Kidney (tissue), 14 donors: ENCODE measurements around the gene RIN2. TPM values are rescaled to one million over a fixed set of nuclear protein-coding genes. Genes with fewer than 3 reads are reported as not detected.

Experiments
- DNase-seq, 5 donors: peaks; one replicate each; pipeline ENCODE4 v3.0.0-alpha.2; 2013 to 2020
- FAIRE-seq: peaks from 2 replicates; lab custom pipeline; 2012; peaks lifted over from hg19 to GRCh38; lab: Jason Lieb, UNC
- H3K27ac ChIP-seq, 2 donors: one replicate each; pipeline ENCODE4 v1.7.0; 2013; ENCODE audit warnings: low read depth in 2 of 2, low read length in 2 of 2, inconsistent platforms in 1 of 2
- H3K27me3 ChIP-seq: one replicate; pipeline ENCODE4 v1.7.1; 2013; ENCODE audit warnings: low read length, inconsistent platforms; ENCODE audit not compliant: control insufficient read depth, insufficient read depth
- H3K36me3 ChIP-seq, 3 donors: one replicate each; pipeline versions ENCODE4 v1.7.0 to v1.7.1; 2013; ENCODE audit warnings: low read length in 3 of 3, control low read depth in 1 of 3, inconsistent platforms in 1 of 3; ENCODE audit not compliant: insufficient read depth in 3 of 3, control insufficient read depth in 2 of 3
- H3K4me1 ChIP-seq, 3 donors: one replicate each; pipeline versions ENCODE4 v1.7.0 to v1.7.1; 2013; ENCODE audit warnings: low read length in 3 of 3, inconsistent platforms in 1 of 3, low read depth in 1 of 3; ENCODE audit not compliant: control insufficient read depth in 2 of 3, insufficient read depth in 2 of 3
- H3K4me3 ChIP-seq, 3 donors: one replicate each; pipeline versions ENCODE4 v1.7.0 to v1.8.1; 2013; ENCODE audit warnings: low read length in 3 of 3, control low read depth in 1 of 3, inconsistent platforms in 1 of 3
- H3K9ac ChIP-seq, 3 donors: one replicate each; pipeline versions ENCODE4 v1.7.0 to v1.7.1; 2013; ENCODE audit warnings: low read length in 3 of 3, control low read depth in 1 of 3, inconsistent platforms in 1 of 3
- H3K9me3 ChIP-seq, 3 donors: one replicate each; pipeline versions ENCODE4 v1.7.0 to v1.7.1; 2013; ENCODE audit warnings: low read length in 3 of 3, control low read depth in 1 of 3, inconsistent platforms in 1 of 3; ENCODE audit not compliant: control insufficient read depth in 2 of 3, insufficient read depth in 1 of 3
- CTCF ChIP-seq: IDR thresholded peaks from 3 replicates; pipeline ENCODE4 v1.5.1; 2012; ENCODE audit warnings: mild to moderate bottlenecking, moderate library complexity, borderline replicate concordance; ENCODE audit not compliant: insufficient read depth; ENCODE audit errors: extremely low read depth
- intact Hi-C: fragments of 100-400 bp; cut with DNase I; formaldehyde crosslinking; loops from one replicate; pipeline ENCODE4 v1.11.1; 2022
- polyA plus RNA-seq: library from polyadenylated mRNA; stranded (reverse); fragments of 350-450 nt; fragmentation: Illumina TruSeq; extraction: RNeasy Lipid Tissue Mini Kit (QIAGEN cat#74804); gene quantifications from one replicate; pipeline ENCODE4 v1.2.3, GENCODE V29; 2014; ENCODE audit warnings: low read depth, low replicate concordance; ENCODE audit not compliant: insufficient read depth
- total RNA-seq: library from RNA; stranded (reverse); fragmentation: NEBNext Ultra II Directional; extraction: Animal tissue kit (Norgen Biotek cat#: 25700); gene quantifications from one replicate; pipeline ENCODE4 v1.2.1, GENCODE V29; 2021
- donor health status: control.
- donor health status: control.
- donor health status: control.
- donor health status: control.
- donor health status: control.
- donor health status: DM: yes; HTN: yes; CAD: no.
- donor health status: Normal renal cell carcinoma (clear cell type).

RIN2 gene
- total and polyA plus RNA-seq, 2 donors from 2014 or later: 20.2 to 109 TPM

- DNase-seq (peak in 1 of 5 donors; percentile 25), FAIRE-seq (no peak)
- H3K9ac ChIP-seq: no peak overlapping the region
- no peaks in the 10 kb centered on the region for H3K36me3 ChIP-seq
- H3K27ac ChIP-seq: no peak overlapping the region
- H3K27me3 ChIP-seq: no peaks in the 10 kb centered on the region
- intact Hi-C loops: no loop called here
- no peak for TF ChIP-seq CTCF
- H3K4me1 ChIP-seq: peaks cover 16 to 17% (median 17%) of the 10 kb centered on the region in 3 donors
- H3K9me3 ChIP-seq: no peaks in the 10 kb centered on the region
- no peak overlapping the region for H3K4me3 ChIP-seq
These were observed 46.9 kb upstream of the RIN2 start for GRCh38 chr20:19711126-19711525.

- no peak for TF ChIP-seq CTCF
- Histone ChIP-seq H3K4me1 (peaks cover 16 to 17% (median 17%) of the 10 kb centered on the region in 3 donors), H3K9ac (no peak overlapping the region), H3K27me3 (no peaks in the 10 kb centered on the region), H3K9me3 (no peaks in the 10 kb centered on the region), H3K36me3 (no peaks in the 10 kb centered on the region), H3K4me3 (no peak overlapping the region), H3K27ac (no peak overlapping the region)
- DNase-seq: peak in 2 of 5 donors; percentile 79 to 82
- intact Hi-C loops: no loop called here
- FAIRE-seq: no peak
These were observed 45.3 kb upstream of the RIN2 start for GRCh38 chr20:19712721-19713260.

GRCh38 chr20:19713822-19714578, 44.1 kb upstream of the RIN2 start:
- intact Hi-C loops: no loop called here
- no peak for FAIRE-seq
- TF ChIP-seq CTCF: no peak

More at GRCh38 chr20:19713822-19714578, 44.1 kb upstream of the RIN2 start:
- Histone ChIP-seq H3K9me3 (no peaks in the 10 kb centered on the region), H3K27me3 (no peaks in the 10 kb centered on the region), H3K36me3 (no peaks in the 10 kb centered on the region), H3K4me1 (peaks cover 16 to 17% (median 17%) of the 10 kb centered on the region in 3 donors), H3K27ac (no peak overlapping the region), H3K4me3 (no peak overlapping the region), H3K9ac (no peak overlapping the region)
- DNase-seq: peak in 1 of 5 donors; percentile 33
